Psoas muscle (tissue), 8 donors: ENCODE measurements around the gene NRP1. TPM values are rescaled to one million over a fixed set of nuclear protein-coding genes. Genes with fewer than 3 reads are reported as not detected.

Source experiments
- ATAC-seq, 4 donors: fragments of 200-7000 bp; cut with Tn5 transposase; one replicate each; pipeline ENCODE4 v1.9.1; 2020; ENCODE audit warnings: moderate library complexity in 3 of 4, mild to moderate bottlenecking in 2 of 4
- DNase-seq, 2 donors: peaks; one replicate each; pipeline ENCODE4 v3.0.0-alpha.2; 2020
- H3K27ac ChIP-seq: fragments of 200-600 bp; one replicate; pipeline ENCODE4 v1.8.0; 2022
- H3K27me3 ChIP-seq, 3 donors: fragments of 200-600 bp in 1 of 3; one replicate each; pipeline versions ENCODE4 v1.6.1 to v1.8.0; 2013 to 2022; ENCODE audit warnings: low read length in 2 of 3, mild to moderate bottlenecking in 2 of 3, moderate library complexity in 1 of 3; ENCODE audit not compliant: insufficient read depth in 3 of 3
- H3K36me3 ChIP-seq, 2 donors: fragments of 200-600 bp in 1 of 2; one replicate each; pipeline versions ENCODE4 v1.6.1 to v1.8.0; 2013 to 2022; ENCODE audit warnings: low read depth in 1 of 2, mild to moderate bottlenecking in 1 of 2, moderate library complexity in 1 of 2; ENCODE audit not compliant: insufficient read depth in 1 of 2
- H3K4me1 ChIP-seq: fragments of 200-600 bp; one replicate; pipeline ENCODE4 v1.8.0; 2022
- H3K4me3 ChIP-seq: fragments of 200-600 bp; one replicate; pipeline ENCODE4 v1.8.0; 2022; ENCODE audit warnings: mild to moderate bottlenecking
- H3K9me3 ChIP-seq: fragments of 200-600 bp; one replicate; pipeline ENCODE4 v1.8.0; 2022
- CTCF ChIP-seq: fragments of 200-600 bp; IDR thresholded peaks from one replicate; pipeline ENCODE4 v1.8.0; 2022; ENCODE audit warnings: antibody characterized with exemption
- whole genome bisulfite sequencing, 3 donors: extraction: QIAGEN DNeasy Blood & Tissue Kit; methylation state at CpG; one replicate each; pipeline versions ENCODE4 v1.1.6 to v1.1.7; 2013; 5-methylcytosine and 5-hydroxymethylcytosine counted together
- intact Hi-C, 2 donors: fragments of 100-400 bp; cut with DNase I; formaldehyde crosslinking; loops; one replicate each; pipeline versions ENCODE4 v1.11.0 to v1.14.2; 2022
- polyA plus RNA-seq, 3 donors: library from polyadenylated mRNA; stranded (reverse); fragments of 200-250 nt; gene quantifications; one replicate each; pipeline ENCODE4 v1.2.3, GENCODE V29; 2013
- total RNA-seq, 4 donors: library from RNA; stranded (reverse); fragmentation: NEBNext Ultra II Directional in 2 of 4; extraction: Animal tissue kit (Norgen Biotek cat#: 25700) in 2 of 4; gene quantifications; one replicate each; pipeline versions ENCODE4 v1.2.1 to v1.2.4, GENCODE V29; 2021 to 2023
- donor health status: healthy with polysubstance abuse.
- donor health status: DM: no; HTN: no; CAD: no; lungs with moderate emphysema.
- donor health status: Bipolar disorder and iron deficiency.
- donor health status: healthy.
- donor health status: DM: yes; HTN: yes; CAD: no.
- donor health status: DM: no; HTN: no; CAD: no.
- donor health status: DM: no; HTN: no; CAD: no.
- donor health status: DM: yes; HTN: yes; CAD: no.

Gene NRP1
- total and polyA plus RNA-seq, 7 donors = 10.9 to 54.8 (median 31.2) TPM

DNA sequence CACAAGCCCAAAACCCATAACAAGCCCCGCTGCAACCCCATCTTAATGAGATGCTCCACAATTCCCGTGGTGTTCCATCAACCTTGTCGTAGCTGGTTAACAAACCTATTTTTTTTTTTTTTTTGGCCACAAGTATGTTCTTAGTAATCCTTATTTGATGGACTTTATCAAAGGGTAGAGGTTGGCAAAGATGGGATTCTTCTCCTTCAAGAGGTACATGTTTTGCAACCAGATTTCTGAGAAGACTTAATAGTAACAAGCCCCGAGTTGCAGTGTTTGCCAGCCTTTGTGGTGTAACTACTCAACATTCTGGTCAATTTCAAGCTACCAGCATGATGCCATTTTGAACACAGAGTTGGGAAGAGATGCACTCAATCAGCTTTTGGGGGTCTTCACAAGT, 181.7 kb downstream of the NRP1 start:
- no peak overlapping the region for H3K4me3 ChIP-seq
- no peaks in the 10 kb centered on the region for H3K27me3 ChIP-seq
- ATAC-seq = no peak
- H3K36me3 ChIP-seq = no peaks in the 10 kb centered on the region
- TF ChIP-seq CTCF = no peak
- no peaks in the 10 kb centered on the region for H3K9me3 ChIP-seq
- DNase-seq = no peak
- no peak overlapping the region for H3K27ac ChIP-seq
- intact Hi-C loops = no loop called here
- no peaks in the 10 kb centered on the region for H3K4me1 ChIP-seq
- 93 to 97% (median 96%) methylated on average over 4 of the region's 4 CpGs for WGBS, 3 donors

DNA sequence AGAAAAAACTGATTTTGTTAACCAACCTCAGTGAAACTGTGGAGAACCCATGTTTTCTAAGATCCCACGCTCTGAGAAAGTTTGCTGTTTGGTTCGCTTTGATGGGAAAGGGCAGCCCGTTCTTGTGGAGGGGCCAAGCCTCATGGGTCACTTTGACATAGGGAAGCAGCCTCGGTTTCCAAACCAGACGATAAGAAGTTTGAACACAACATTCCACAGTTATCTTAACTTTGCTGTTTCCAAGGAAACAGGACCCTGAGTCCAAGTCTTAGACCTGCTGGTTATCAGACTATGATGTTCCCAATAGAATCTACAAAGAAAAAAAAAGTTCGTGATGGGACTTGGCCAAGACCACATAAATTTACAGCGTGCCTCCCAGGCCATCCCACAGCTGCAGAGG, 182.3 kb downstream of the NRP1 start:
- intact Hi-C loops = no loop called here
- no peak for TF ChIP-seq CTCF

GRCh38 chr10:33151344-33151864, 183.1 kb downstream of the NRP1 start:
- Histone ChIP-seq H3K4me1 (no peaks in the 10 kb centered on the region), H3K27ac (no peak overlapping the region)
- intact Hi-C loops = no loop called here

More for the DNA sequence above, 182.3 kb downstream of the NRP1 start:
- H3K36me3 ChIP-seq = no peaks in the 10 kb centered on the region
- no peak overlapping the region for H3K27ac ChIP-seq
- WGBS, 3 donors = 84 to 86% (median 85%) methylated on average over 7 of the region's 7 CpGs
- no peaks in the 10 kb centered on the region for H3K27me3 ChIP-seq
- H3K4me3 ChIP-seq = no peak overlapping the region
- no peaks in the 10 kb centered on the region for H3K9me3 ChIP-seq
- DNase-seq (no peak), ATAC-seq (no peak)
- H3K4me1 ChIP-seq = no peaks in the 10 kb centered on the region

GRCh38 chr10:33150889-33151288, 183.6 kb downstream of the NRP1 start:
- ATAC-seq = no peak
- no peak overlapping the region for H3K4me3 ChIP-seq
- no peaks in the 10 kb centered on the region for H3K36me3 ChIP-seq
- H3K9me3 ChIP-seq = no peaks in the 10 kb centered on the region
- H3K27me3 ChIP-seq = no peaks in the 10 kb centered on the region
- no peak overlapping the region for H3K27ac ChIP-seq
- intact Hi-C loops = no loop called here
- no peak for TF ChIP-seq CTCF
- no peaks in the 10 kb centered on the region for H3K4me1 ChIP-seq
- WGBS, 3 donors = 99 to 100% (median 100%) methylated on average over 1 of the region's 1 CpG
- DNase-seq = no peak

More at GRCh38 chr10:33151344-33151864, 183.1 kb downstream of the NRP1 start:
- no peak overlapping the region for H3K4me3 ChIP-seq
- no peak for ATAC-seq
- H3K36me3 ChIP-seq = no peaks in the 10 kb centered on the region
- no peaks in the 10 kb centered on the region for H3K9me3 ChIP-seq
- WGBS, 3 donors = 90 to 98% (median 97%) methylated on average over 3 of the region's 3 CpGs
- TF ChIP-seq CTCF = no peak
- no peak for DNase-seq
- H3K27me3 ChIP-seq = no peaks in the 10 kb centered on the region

GRCh38 chr10:33150146-33150545, 184.3 kb downstream of the NRP1 start:
- Histone ChIP-seq H3K27me3 (no peaks in the 10 kb centered on the region), H3K4me3 (no peak overlapping the region), H3K4me1 (no peaks in the 10 kb centered on the region), H3K27ac (no peak overlapping the region), H3K36me3 (no peaks in the 10 kb centered on the region), H3K9me3 (no peaks in the 10 kb centered on the region)
- no peak for TF ChIP-seq CTCF
- DNase-seq (no peak), ATAC-seq (no peak)
- WGBS, 3 donors = 19 to 30% (median 28%) methylated on average over 2 of the region's 2 CpGs
- intact Hi-C loops = no loop called here
